GM23338 (cell line): ENCODE measurements around the gene SEMA6D. TPM values are rescaled to one million over a fixed set of nuclear protein-coding genes. Genes with fewer than 3 reads are reported as not detected.

Source experiments
- ATAC-seq: fragments of 200-7000 bp; cut with Tn5 transposase; 3 replicates; pipeline ENCODE4 v1.9.1; 2020
- DNase-seq: peaks from one replicate; pipeline ENCODE4 v3.0.0-alpha.2; 2015; ENCODE audit warnings: low spot score
- H2AFZ ChIP-seq: fragments of 200-600 bp; sonication (generic); 2 replicates; pipeline ENCODE4 v1.8.0; 2016; ENCODE audit warnings: antibody characterized with exemption, mild to moderate bottlenecking, moderate library complexity
- H3F3A ChIP-seq: fragments of 200-600 bp; sonication (generic); replicated peaks from 2 replicates; pipeline ENCODE4 v1.8.0; 2017; ENCODE audit warnings: antibody characterized with exemption, mixed run types, low read depth
- H3K27ac ChIP-seq: fragments of 200-600 bp; sonication (generic); 2 replicates; pipeline ENCODE4 v1.6.1; 2016; ENCODE audit warnings: low read depth
- H3K27me3 ChIP-seq: fragments of 200-600 bp; sonication (generic); 2 replicates; pipeline ENCODE4 v1.8.0; 2016; ENCODE audit warnings: mild to moderate bottlenecking, mixed run types, moderate library complexity; ENCODE audit not compliant: insufficient read depth
- H3K36me3 ChIP-seq: fragments of 200-600 bp; sonication (generic); 2 replicates; pipeline ENCODE4 v1.8.0; 2016; ENCODE audit warnings: mild to moderate bottlenecking; ENCODE audit not compliant: insufficient read depth
- H3K4me1 ChIP-seq: fragments of 200-600 bp; sonication (generic); 2 replicates; pipeline ENCODE4 v1.8.0; 2016; ENCODE audit warnings: mild to moderate bottlenecking, moderate library complexity; ENCODE audit not compliant: insufficient read depth
- H3K4me2 ChIP-seq: fragments of 200-600 bp; sonication (generic); 2 replicates; pipeline ENCODE4 v1.7.1; 2017; ENCODE audit warnings: mixed run types
- H3K4me3 ChIP-seq: fragments of 200-600 bp; sonication (generic); 2 replicates; pipeline ENCODE4 v1.6.1; 2016; ENCODE audit warnings: mixed run types
- H3K79me2 ChIP-seq: fragments of 200-600 bp; sonication (generic); replicated peaks from 2 replicates; pipeline ENCODE4 v1.8.0; 2017; ENCODE audit warnings: mild to moderate bottlenecking; ENCODE audit not compliant: insufficient read depth
- H3K9me2 ChIP-seq: fragments of 200-600 bp; sonication (generic); 2 replicates; pipeline ENCODE4 v1.8.0; 2017; ENCODE audit not compliant: insufficient read depth
- H4K20me1 ChIP-seq: fragments of 200-600 bp; sonication (generic); replicated peaks from 2 replicates; pipeline ENCODE4 v1.8.0; 2017; ENCODE audit warnings: mild to moderate bottlenecking; ENCODE audit not compliant: insufficient read depth
- H3K27ac Mint-ChIP-seq: 2 replicates; pipeline ENCODE4 v1.8.0; 2020; ENCODE audit warnings: inconsistent platforms, mild to moderate bottlenecking, moderate library complexity, mixed read lengths
- H3K27me3 Mint-ChIP-seq: 3 replicates; pipeline ENCODE4 v1.8.0; 2022; ENCODE audit warnings: low read depth, mild to moderate bottlenecking, moderate library complexity, mixed read lengths, inconsistent platforms; ENCODE audit not compliant: insufficient read depth, poor library complexity
- H3K36me3 Mint-ChIP-seq: 3 replicates; pipeline ENCODE4 v1.8.0; 2021; ENCODE audit warnings: low read depth, mild to moderate bottlenecking, inconsistent platforms, moderate library complexity, mixed read lengths
- H3K4me1 Mint-ChIP-seq: 3 replicates; pipeline ENCODE4 v1.8.0; 2020; ENCODE audit warnings: mild to moderate bottlenecking, inconsistent platforms, mixed read lengths
- H3K4me3 Mint-ChIP-seq: 3 replicates; pipeline ENCODE4 v1.8.0; 2021; ENCODE audit warnings: moderate library complexity, mild to moderate bottlenecking, inconsistent platforms, mixed read lengths
- H3K9me3 Mint-ChIP-seq: 3 replicates; pipeline ENCODE4 v1.8.0; 2020; ENCODE audit warnings: moderate library complexity, mild to moderate bottlenecking, inconsistent platforms, mixed read lengths
- CREB1 ChIP-seq: fragments of 250-450 bp; sonication (Bioruptor Pico); IDR thresholded peaks from 2 replicates; pipeline ENCODE4 v1.5.0; 2020; ENCODE audit warnings: low read depth, mild to moderate bottlenecking, moderate library complexity
- EZH2 ChIP-seq: fragments of 200-600 bp; sonication (generic); IDR thresholded peaks from one replicate; pipeline ENCODE4 v1.8.0; 2017; ENCODE audit warnings: antibody characterized with exemption, mild to moderate bottlenecking, low read depth; ENCODE audit not compliant: unreplicated experiment
- EZH2phosphoT487 ChIP-seq: fragments of 200-600 bp; sonication (generic); IDR thresholded peaks from one replicate; pipeline ENCODE4 v1.8.1; 2018; ENCODE audit warnings: antibody characterized with exemption; ENCODE audit not compliant: unreplicated experiment
- JUNB ChIP-seq: IDR thresholded peaks from one replicate; pipeline ENCODE4 v1.6.1; 2016; ENCODE audit warnings: antibody characterized with exemption; ENCODE audit not compliant: unreplicated experiment
- NANOG ChIP-seq: IDR thresholded peaks from 2 replicates; pipeline ENCODE4 v1.6.1; 2016; ENCODE audit warnings: antibody characterized with exemption, borderline replicate concordance
- POLR2AphosphoS5 ChIP-seq: IDR thresholded peaks from 2 replicates; pipeline ENCODE4 v1.6.1; 2016; ENCODE audit warnings: antibody characterized with exemption, low read depth
- polyA plus RNA-seq: library from polyadenylated mRNA; unstranded; fragments of >200 nt; fragmentation: Nextera tagmentation; extraction: Ambion mirVana; gene quantifications from 2 replicates; pipeline ENCODE4 v1.2.1, GENCODE V29; 2016
- total RNA-seq: library from RNA; depleted of rRNA; stranded (reverse); fragments of >200 nt; shearing (Covaris generic); gene quantifications from 2 replicates; pipeline ENCODE4 v1.2.3, GENCODE V29; 2014
- TF ChIP-seq, protein P1 (sequence below), 2 experiments: fragments of 200-600 bp in 1 of 2; sonication (generic) in 1 of 2; conservative IDR thresholded peaks; 2 replicates each; pipeline versions ENCODE4 v1.5.1 to v1.6.1; 2016 to 2017; ENCODE audit warnings: antibody characterized with exemption in 2 of 2, low read depth in 2 of 2, mild to moderate bottlenecking in 2 of 2, moderate library complexity in 1 of 2
- TF ChIP-seq, protein P2 (sequence below): fragments of 250-450 bp; sonication (Bioruptor Pico); IDR thresholded peaks from 2 replicates; pipeline ENCODE4 v1.5.0; 2020; ENCODE audit warnings: mild to moderate bottlenecking, moderate library complexity
- TF ChIP-seq, protein P3 (sequence below): IDR thresholded peaks from one replicate; pipeline ENCODE4 v1.6.1; 2018; ENCODE audit warnings: antibody characterized with exemption; ENCODE audit not compliant: unreplicated experiment

The SEMA6D gene
- total and polyA plus RNA-seq, 2 experiments from 2014 or later, result 0.37 to 0.97 TPM

DNA sequence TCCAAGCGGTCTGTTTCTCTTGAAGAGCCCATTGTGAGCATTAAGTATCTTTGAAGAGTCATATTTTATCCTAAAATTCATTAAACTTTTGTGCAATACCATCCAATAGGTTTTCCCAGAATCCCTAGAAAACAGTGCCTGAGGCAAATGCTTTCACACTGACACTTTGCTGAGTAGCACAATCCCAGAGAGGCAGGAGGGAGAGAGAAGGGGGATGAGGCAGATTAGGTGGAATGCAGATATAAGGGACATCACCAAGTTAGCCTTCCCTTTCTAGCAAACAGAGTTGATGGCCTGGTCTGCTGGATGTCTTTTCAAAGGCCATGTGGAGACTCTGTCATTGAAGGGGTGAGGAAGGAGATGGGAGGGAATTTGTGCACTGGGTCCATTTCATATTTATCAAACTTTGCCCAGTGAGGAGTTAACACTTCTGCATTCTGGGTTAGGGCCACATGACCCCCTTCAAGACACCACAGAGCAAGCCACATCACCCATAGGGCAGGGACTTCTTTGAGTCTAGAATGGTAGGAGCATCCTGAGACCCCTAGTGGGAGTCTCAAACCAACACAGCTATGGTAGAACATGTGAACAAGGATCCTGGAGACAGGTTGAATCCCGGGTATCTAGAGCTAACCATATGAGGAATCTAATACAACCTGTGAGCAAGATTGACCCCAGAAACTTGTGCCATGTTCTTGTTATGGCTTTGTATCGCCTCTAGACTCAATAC lies 32.0 kb upstream of the SEMA6D start:
- no peaks in the 10 kb centered on the region for H3K4me1 Mint-ChIP-seq
- H3K9me3 Mint-ChIP-seq, result no peaks in the 10 kb centered on the region
- H3K36me3 ChIP-seq, result no peaks in the 10 kb centered on the region
- TF ChIP-seq, protein P1, sequence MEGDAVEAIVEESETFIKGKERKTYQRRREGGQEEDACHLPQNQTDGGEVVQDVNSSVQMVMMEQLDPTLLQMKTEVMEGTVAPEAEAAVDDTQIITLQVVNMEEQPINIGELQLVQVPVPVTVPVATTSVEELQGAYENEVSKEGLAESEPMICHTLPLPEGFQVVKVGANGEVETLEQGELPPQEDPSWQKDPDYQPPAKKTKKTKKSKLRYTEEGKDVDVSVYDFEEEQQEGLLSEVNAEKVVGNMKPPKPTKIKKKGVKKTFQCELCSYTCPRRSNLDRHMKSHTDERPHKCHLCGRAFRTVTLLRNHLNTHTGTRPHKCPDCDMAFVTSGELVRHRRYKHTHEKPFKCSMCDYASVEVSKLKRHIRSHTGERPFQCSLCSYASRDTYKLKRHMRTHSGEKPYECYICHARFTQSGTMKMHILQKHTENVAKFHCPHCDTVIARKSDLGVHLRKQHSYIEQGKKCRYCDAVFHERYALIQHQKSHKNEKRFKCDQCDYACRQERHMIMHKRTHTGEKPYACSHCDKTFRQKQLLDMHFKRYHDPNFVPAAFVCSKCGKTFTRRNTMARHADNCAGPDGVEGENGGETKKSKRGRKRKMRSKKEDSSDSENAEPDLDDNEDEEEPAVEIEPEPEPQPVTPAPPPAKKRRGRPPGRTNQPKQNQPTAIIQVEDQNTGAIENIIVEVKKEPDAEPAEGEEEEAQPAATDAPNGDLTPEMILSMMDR (conservative IDR thresholded peaks at IDR 0.05; ENCODE audit: low read depth in 2 of 2), result peak; percentile 16 to 40; a peak in 3 of 4 replicates
- no peak for TF ChIP-seq EZH2
- no peak overlapping the region for H2AFZ ChIP-seq
- H3K4me2 ChIP-seq, result no peak overlapping the region
- no peaks in the 10 kb centered on the region for H3K27me3 ChIP-seq
- DNase-seq (peak; percentile 10), ATAC-seq (no peak)
- no peak overlapping the region for H3K27ac ChIP-seq
- H3K4me3 ChIP-seq, result no peak overlapping the region
- no peaks in the 10 kb centered on the region for H3K79me2 ChIP-seq
- no peaks in the 10 kb centered on the region for H3F3A ChIP-seq
- H3K36me3 Mint-ChIP-seq, result no peaks in the 10 kb centered on the region
- H4K20me1 ChIP-seq, result no peaks in the 10 kb centered on the region
- no peaks in the 10 kb centered on the region for H3K4me1 ChIP-seq
- H3K9me2 ChIP-seq, result peaks cover 10% of the 10 kb centered on the region; the same call in 1 of the 2 replicates
- no peak overlapping the region for H3K27ac Mint-ChIP-seq
- H3K4me3 Mint-ChIP-seq, result no peak overlapping the region
- no peaks in the 10 kb centered on the region for H3K27me3 Mint-ChIP-seq

DNA sequence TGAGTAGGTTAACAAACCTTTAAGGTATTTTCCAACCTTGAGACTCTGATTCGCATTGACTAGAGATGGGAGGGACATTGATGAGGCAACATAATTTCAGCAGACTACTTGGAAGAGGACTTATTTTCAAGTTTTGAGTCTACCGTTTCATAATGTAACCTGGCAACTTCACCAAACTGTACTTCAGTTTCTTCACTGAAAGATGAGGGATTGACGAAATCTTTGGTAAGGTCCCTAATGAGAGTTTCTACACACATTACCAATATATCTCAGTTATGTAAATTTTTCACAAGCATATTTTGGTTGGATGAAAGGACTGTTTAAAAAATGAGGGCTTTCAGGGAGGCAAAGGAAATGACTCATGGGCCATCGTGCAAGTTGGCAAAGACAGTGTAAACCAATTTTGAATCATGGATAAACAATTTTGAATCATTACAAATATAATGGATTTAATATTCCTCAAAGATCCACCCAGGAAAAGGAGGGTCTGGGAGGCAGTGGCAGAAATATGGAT lies 28.7 kb upstream of the SEMA6D start:
- Mint-ChIP-seq H3K9me3 (no peaks in the 10 kb centered on the region), H3K27me3 (no peaks in the 10 kb centered on the region), H3K4me1 (no peaks in the 10 kb centered on the region), H3K4me3 (no peak overlapping the region), H3K36me3 (no peaks in the 10 kb centered on the region), H3K27ac (no peak overlapping the region)
- H3K79me2 ChIP-seq, result no peaks in the 10 kb centered on the region
- no peak overlapping the region for H2AFZ ChIP-seq
- H3K4me2 ChIP-seq, result no peak overlapping the region
- DNase-seq (no peak), ATAC-seq (no peak)
- H3K9me2 ChIP-seq, result peaks cover 9% of the 10 kb centered on the region; the same call in 1 of the 2 replicates
- H4K20me1 ChIP-seq, result no peaks in the 10 kb centered on the region
- H3K27ac ChIP-seq, result no peak overlapping the region
- no peaks in the 10 kb centered on the region for H3K27me3 ChIP-seq
- no peaks in the 10 kb centered on the region for H3K4me1 ChIP-seq
- no peak overlapping the region for H3K4me3 ChIP-seq
- no peaks in the 10 kb centered on the region for H3F3A ChIP-seq
- H3K36me3 ChIP-seq, result no peaks in the 10 kb centered on the region
- TF ChIP-seq CREB1 (CRISPR knock-in tag), result no peak
- no peak for TF ChIP-seq NANOG
- no peak for TF ChIP-seq EZH2
- no peak for TF ChIP-seq JUNB
- TF ChIP-seq, protein P2, sequence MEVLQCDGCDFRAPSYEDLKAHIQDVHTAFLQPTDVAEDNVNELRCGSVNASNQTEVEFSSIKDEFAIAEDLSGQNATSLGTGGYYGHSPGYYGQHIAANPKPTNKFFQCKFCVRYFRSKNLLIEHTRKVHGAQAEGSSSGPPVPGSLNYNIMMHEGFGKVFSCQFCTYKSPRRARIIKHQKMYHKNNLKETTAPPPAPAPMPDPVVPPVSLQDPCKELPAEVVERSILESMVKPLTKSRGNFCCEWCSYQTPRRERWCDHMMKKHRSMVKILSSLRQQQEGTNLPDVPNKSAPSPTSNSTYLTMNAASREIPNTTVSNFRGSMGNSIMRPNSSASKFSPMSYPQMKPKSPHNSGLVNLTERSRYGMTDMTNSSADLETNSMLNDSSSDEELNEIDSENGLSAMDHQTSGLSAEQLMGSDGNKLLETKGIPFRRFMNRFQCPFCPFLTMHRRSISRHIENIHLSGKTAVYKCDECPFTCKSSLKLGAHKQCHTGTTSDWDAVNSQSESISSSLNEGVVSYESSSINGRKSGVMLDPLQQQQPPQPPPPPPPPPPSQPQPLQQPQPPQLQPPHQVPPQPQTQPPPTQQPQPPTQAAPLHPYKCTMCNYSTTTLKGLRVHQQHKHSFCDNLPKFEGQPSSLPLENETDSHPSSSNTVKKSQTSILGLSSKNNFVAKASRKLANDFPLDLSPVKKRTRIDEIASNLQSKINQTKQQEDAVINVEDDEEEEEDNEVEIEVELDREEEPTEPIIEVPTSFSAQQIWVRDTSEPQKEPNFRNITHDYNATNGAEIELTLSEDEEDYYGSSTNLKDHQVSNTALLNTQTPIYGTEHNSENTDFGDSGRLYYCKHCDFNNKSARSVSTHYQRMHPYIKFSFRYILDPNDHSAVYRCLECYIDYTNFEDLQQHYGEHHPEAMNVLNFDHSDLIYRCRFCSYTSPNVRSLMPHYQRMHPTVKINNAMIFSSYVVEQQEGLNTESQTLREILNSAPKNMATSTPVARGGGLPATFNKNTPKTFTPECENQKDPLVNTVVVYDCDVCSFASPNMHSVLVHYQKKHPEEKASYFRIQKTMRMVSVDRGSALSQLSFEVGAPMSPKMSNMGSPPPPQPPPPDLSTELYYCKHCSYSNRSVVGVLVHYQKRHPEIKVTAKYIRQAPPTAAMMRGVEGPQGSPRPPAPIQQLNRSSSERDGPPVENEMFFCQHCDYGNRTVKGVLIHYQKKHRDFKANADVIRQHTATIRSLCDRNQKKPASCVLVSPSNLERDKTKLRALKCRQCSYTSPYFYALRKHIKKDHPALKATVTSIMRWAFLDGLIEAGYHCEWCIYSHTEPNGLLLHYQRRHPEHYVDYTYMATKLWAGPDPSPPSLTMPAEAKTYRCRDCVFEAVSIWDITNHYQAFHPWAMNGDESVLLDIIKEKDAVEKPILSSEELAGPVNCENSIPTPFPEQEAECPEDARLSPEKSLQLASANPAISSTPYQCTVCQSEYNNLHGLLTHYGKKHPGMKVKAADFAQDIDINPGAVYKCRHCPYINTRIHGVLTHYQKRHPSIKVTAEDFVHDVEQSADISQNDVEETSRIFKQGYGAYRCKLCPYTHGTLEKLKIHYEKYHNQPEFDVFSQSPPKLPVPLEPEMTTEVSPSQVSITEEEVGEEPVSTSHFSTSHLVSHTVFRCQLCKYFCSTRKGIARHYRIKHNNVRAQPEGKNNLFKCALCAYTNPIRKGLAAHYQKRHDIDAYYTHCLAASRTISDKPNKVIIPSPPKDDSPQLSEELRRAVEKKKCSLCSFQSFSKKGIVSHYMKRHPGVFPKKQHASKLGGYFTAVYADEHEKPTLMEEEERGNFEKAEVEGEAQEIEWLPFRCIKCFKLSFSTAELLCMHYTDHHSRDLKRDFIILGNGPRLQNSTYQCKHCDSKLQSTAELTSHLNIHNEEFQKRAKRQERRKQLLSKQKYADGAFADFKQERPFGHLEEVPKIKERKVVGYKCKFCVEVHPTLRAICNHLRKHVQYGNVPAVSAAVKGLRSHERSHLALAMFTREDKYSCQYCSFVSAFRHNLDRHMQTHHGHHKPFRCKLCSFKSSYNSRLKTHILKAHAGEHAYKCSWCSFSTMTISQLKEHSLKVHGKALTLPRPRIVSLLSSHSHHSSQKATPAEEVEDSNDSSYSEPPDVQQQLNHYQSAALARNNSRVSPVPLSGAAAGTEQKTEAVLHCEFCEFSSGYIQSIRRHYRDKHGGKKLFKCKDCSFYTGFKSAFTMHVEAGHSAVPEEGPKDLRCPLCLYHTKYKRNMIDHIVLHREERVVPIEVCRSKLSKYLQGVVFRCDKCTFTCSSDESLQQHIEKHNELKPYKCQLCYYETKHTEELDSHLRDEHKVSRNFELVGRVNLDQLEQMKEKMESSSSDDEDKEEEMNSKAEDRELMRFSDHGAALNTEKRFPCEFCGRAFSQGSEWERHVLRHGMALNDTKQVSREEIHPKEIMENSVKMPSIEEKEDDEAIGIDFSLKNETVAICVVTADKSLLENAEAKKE (CRISPR knock-in tag), result no peak
- no peak for TF ChIP-seq POLR2AphosphoS5
- no peak for TF ChIP-seq EZH2phosphoT487
- TF ChIP-seq, protein P3, sequence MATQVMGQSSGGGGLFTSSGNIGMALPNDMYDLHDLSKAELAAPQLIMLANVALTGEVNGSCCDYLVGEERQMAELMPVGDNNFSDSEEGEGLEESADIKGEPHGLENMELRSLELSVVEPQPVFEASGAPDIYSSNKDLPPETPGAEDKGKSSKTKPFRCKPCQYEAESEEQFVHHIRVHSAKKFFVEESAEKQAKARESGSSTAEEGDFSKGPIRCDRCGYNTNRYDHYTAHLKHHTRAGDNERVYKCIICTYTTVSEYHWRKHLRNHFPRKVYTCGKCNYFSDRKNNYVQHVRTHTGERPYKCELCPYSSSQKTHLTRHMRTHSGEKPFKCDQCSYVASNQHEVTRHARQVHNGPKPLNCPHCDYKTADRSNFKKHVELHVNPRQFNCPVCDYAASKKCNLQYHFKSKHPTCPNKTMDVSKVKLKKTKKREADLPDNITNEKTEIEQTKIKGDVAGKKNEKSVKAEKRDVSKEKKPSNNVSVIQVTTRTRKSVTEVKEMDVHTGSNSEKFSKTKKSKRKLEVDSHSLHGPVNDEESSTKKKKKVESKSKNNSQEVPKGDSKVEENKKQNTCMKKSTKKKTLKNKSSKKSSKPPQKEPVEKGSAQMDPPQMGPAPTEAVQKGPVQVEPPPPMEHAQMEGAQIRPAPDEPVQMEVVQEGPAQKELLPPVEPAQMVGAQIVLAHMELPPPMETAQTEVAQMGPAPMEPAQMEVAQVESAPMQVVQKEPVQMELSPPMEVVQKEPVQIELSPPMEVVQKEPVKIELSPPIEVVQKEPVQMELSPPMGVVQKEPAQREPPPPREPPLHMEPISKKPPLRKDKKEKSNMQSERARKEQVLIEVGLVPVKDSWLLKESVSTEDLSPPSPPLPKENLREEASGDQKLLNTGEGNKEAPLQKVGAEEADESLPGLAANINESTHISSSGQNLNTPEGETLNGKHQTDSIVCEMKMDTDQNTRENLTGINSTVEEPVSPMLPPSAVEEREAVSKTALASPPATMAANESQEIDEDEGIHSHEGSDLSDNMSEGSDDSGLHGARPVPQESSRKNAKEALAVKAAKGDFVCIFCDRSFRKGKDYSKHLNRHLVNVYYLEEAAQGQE, result no peak
